Measurements from ENCODE around the gene ZBTB46.
A peak's percentile ranks its signal among the peaks of the same experiment; 100 is the strongest.
"Not testable (repeated sequence)": the region's sequence is repeated elsewhere in the genome, so short reads cannot be mapped to it uniquely, and the experiment has no call there.

The ZBTB46 gene

DNA sequence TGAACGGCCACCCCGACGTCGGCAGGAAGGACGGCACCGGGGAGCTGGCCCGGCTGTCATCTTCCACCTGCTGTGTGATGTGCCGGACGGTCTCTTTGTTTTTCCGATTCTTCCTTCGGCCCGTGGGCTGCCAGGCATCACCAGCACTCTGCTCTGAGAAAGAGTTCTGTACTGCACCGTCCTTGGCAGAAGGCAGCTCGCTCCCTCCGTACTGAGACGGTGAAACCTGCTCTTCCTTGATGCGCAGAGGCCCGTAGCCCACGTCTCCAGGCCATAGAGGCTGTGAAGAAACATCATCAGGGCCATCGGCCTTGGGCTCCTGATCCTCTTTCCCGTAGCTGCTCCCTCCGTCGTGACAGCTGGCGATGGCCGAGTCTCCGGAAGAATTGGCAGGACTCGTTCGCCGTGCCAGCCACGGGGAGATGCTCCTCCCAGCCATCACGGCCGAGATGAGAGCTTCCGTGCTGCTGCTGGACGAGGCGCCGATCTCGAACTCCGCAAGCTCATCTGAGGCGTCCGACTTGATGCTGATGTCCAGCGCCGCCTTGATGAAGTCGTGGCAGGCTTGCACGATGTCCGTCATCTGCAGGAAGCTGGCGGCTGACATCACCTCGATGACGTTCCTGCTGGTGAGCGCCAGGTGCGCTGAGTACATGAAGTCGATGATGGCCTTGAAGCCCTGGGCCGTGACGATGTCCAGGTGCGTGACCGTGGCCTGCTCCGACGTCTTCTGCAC is 41.1 kb downstream of the ZBTB46 start:
- DNase-seq (ENCODE audit: low read depth in 3 of 3, low spot score in 1 of 3) = no peak

DNA sequence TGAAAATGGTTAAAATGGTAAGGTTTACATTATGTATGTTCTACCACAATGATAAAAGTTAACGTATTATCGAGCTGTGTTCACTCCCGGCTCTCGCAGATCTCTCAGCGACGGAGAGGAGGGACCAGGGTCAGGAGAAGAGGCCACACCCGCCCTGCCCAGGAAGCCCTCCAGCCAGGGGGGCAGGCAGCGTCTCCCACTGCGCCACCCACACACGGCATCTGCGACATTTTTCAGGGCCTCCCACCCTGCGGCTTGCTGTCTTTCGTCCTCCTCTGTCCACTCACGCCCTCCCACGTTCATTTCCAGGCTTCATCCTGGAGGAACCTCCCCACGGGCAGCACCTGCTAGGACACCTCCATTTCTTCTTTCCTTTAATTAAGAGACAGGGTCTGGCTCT is 43.3 kb downstream of the ZBTB46 start:
- DNase-seq (ENCODE audit: low read depth in 3 of 3, low spot score in 1 of 3) = no peak

DNA sequence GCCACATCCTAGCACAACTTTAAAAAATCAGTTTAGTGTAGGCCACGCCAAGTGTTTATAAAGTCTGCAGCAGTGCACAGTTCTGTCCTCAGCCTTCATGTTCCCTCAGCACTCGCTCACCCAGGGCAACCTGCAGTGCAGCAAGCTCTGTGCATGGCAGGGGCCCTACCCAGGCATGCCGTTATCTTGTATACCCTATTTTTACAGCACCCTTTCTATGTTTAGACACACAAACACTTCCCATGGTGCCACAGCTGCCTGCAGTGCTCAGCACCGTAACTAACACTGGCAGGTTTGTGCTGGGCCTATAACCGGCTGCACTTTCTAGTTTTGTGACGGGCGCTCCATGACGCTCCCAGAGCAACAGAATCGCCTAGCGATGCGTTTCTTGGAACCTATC is 43.8 kb downstream of the ZBTB46 start:
- DNase-seq (ENCODE audit: low read depth in 3 of 3, low spot score in 1 of 3) = no peak

DNA sequence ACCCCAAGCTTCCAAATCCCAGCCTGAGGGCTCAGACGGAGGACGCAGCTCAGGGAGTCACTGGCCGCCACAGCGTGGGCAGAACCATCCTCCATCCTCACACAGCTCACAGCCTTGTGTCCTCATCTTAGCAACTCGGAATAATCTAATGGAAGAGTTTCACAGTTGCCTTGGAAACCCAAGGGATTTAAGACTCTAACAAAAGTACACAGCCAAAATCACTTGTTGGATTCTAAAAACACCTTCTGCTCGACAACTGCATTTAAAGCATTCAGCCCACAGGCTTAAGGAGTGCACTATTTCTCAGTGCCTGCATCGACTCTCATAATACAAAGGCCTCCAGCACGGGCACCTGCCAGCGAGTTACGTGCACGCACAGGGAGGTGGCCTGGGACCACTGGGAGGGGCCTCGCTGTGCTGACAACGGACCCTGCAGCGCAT is 45.4 kb downstream of the ZBTB46 start:
- DNase-seq (ENCODE audit: low read depth in 3 of 3, low spot score in 1 of 3) = no peak

DNA sequence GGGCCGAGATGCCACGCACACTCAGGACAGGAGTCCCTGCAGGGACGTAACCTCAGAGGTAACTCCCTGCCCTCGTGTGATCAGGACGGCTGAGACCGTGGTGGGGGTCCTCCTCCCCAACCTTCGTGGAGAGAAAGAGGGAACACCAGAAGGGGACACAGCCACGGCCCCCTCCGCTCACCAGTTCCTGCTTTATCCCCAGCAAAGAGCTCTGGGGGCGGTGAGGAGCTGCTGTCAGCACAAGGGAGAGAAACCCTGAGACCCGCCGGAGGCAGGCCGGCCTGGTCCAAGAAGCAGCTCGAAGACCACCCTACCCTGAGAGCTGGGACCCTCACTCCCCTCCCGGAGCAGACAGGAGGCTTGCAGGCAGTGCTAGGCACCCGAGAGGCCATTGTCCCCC is 47.1 kb downstream of the ZBTB46 start:
- DNase-seq (ENCODE audit: low read depth in 3 of 3, low spot score in 1 of 3) = no peak

DNA sequence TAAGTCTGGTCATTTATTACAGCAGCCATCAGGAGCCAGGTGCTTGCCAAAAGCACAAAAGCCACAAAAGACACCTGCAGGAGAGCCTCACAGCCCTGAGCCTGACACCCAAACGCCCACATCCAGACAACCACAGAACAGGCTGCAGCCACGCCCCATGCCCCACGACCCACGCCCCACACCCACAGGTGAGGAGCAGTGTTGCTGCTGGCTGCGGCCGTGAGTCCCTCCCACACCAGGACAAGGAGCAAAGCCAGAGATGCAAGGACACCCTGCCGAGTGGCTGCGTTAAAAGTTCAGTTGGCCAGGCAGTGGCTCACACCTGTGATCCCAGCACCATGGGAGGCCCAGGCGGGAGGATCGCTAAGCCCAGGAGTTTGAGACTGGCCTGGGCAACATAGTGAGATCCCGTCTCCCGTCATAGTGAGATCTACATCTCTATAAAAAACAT is 48.5 kb downstream of the ZBTB46 start:
- no peak for DNase-seq (ENCODE audit: low read depth in 3 of 3, low spot score in 1 of 3)

DNA sequence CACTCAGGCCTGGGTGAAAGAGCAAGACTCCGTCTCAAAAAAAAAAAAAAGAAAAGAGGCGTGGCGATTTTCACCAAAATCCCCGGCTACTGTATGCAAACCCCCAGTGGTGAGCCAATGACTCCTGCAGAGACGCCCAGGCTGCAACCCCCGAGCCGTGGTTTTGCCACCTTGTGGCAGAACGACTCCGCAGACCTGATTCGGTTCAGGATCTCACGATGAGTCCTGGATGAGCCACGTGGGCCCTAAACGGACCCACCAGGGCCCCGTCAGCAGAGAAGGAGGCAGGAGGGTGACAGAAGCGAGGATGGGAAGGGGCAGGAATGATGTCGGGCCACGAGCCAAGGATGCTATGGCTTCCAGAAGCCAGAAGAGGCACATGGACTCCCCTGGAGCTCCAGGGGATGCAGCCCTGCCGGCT is 49.0 kb downstream of the ZBTB46 start:
- DNase-seq (ENCODE audit: low read depth in 3 of 3, low spot score in 1 of 3) = peak in 2 of 3 donors; percentile 7 to 42

DNA sequence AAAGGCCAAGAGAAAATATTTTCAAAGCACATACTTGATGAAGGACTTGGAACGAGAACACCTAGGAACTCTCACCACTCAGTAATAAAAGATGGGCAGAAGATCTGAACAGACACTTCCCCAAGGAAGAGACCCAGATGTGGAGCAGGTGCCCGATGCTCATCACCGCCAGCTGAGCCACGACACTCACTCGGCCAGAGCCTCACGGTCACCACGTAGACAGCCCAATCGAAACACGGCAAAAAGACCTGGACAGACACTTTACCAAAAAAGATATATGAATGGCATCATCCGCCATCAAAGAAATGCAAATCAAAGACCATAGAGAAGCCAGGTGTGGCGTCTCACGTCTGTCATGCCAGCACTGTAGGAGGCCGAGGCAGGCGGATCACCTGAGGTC is 49.9 kb downstream of the ZBTB46 start:
- DNase-seq (ENCODE audit: low read depth in 3 of 3, low spot score in 1 of 3) = no peak

DNA sequence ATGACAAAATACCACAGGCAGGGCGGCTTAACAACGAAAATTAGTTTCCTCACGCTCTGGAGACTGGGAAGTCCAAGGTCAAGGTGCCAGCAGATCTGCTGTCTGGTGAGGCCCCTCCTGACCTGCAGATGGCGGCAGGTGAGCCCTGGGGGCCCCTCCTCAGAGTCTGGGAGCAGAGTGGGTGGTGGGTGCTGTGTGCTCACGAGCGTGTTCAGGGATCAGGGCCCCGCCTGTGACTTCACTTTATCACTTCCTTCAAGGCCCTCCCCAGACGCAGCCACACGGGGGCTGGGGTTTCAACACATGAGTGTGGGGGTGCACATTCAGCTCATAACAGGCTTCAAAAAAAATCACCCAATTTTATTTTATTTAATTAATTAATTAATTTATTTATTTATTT is 52.2 kb downstream of the ZBTB46 start:
- DNase-seq (ENCODE audit: low read depth in 3 of 3, low spot score in 1 of 3) = no peak

DNA sequence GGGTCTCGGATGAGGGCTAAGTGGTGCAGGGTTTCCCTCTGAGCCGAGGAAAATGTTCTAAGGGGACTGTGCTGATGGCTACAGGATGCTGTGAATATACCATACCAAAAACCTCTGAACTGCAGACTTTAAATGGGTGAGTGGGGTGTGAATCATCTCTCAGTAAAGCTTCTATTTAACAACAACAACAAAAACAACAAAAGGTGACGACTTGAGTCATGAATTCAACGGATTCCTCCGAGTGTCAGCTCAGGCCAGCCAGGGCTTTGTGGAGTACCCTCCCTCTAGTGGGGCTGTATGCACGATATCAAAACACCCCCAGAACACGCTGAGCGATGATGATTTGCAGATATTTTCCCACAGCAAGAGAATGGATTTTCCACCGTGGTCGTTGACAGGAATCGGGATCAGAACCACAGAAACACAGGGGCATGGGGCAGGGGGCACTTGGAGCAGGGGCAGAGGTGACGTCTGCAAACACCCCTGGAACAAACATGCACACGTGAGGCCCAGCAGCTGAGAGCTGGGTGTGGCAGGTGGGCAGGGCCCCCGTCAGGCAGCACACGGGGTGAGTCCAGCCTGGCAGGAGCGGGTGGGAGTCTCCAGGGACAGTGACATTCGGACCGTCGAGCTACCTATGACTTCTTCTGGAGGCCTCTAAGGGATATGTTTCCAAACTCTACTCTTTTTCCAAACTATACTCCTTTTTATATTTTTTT is 52.9 kb downstream of the ZBTB46 start:
- DNase-seq (ENCODE audit: low read depth in 3 of 3, low spot score in 1 of 3) = no peak

DNA sequence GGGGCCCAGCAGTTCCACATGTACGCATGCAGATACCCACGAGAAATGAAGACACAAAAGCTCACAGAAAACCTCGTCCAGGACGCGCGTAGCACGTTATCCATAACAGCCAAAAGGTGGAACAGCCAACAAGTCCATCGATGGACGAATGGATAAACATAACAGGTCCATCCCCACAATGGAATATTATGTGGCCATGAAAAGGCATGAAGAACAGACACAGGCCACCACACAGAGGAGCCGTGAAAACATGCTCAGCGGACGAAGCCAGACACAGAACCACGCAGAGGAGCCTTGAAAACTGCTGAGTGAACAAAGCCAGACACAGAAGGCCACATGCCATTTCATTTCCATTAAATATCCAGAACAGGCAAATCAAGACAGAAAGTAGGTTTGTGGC is 53.5 kb downstream of the ZBTB46 start:
- no peak for DNase-seq (ENCODE audit: low read depth in 3 of 3, low spot score in 1 of 3)

DNA sequence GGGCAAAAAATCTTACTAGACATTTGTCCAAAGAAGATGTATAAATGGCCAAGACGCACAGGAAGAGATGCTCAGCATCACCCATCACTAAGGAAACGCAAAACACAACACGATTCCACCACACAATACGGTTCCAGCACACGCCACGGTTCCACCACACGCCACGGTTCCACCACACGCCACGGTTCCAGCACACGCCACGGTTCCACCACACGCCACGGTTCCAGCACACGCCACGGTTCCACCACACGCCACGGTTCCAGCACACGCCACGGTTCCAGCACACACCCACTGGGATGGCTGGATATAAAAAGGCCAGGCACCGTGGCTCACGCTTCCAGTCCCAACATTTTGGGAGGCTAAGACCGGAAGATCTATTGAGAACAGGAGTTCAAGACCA is 54.2 kb downstream of the ZBTB46 start:
- not testable (repeated sequence) for DNase-seq (ENCODE audit: low read depth in 3 of 3, low spot score in 1 of 3)

DNA sequence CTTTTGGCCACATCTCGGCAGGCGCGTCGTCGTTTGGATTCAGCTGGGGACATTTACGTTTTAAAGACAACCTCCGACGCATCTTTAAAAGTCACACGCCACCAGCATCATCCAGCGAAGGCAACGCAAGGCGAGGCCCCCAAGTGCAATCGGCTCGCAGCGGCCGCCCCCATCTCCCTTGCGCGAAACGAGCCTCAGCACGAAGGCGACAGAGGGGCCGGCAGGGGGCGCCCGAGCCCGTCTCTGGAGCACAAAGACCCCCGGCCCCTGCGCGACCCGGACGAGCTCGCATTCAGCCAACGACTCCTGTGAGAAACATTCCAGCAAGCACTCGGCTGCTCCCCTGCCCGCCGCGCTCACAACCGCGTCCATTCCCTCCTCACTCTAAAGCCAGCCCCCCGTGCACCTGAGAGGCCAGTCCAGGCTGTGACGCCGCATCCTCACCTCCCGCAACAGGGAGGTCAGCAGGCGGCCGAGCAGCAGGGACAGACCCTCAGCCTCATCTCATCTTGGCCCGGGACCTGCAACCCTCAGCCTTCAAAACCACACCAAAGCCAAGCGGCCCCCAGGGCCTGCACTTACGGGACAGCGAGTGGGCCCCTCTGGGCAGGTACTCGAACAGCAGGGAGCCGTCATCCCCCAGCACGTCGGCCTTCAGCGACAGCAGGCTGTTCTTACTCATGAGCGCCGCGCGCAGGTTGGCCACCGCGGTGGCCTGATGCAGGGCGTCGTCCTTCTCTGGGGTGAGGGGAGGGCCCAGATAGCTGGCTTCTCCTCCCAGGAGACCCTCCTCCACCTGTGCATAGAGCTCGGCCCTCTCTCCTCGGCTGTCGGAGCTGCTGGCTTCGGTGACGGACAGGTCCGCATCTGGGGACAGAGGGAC is 55.7 kb downstream of the ZBTB46 start:
- peak in 1 of 3 donors; percentile 27 for DNase-seq (ENCODE audit: low read depth in 3 of 3, low spot score in 1 of 3)

DNA sequence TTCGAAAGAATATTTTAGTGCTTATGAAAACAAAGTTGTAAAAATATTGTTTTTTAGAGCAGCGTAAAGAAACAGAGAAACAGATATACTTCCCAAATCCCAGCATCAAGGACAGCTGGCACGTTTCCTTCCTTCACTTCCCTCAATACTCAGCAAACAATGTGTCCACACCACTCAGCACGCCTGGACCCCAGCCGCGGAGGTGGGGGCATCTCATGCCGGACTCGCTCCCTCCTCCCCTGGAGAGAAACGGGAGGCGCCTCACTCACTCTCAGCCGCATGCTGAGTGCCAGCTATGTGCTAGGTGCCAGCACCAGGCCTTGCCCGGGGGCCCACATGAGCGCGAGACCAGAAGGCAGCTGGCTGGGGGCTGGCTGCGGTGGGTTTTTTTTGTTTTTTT is 56.8 kb downstream of the ZBTB46 start:
- DNase-seq (ENCODE audit: low read depth in 3 of 3, low spot score in 1 of 3) = no peak

DNA sequence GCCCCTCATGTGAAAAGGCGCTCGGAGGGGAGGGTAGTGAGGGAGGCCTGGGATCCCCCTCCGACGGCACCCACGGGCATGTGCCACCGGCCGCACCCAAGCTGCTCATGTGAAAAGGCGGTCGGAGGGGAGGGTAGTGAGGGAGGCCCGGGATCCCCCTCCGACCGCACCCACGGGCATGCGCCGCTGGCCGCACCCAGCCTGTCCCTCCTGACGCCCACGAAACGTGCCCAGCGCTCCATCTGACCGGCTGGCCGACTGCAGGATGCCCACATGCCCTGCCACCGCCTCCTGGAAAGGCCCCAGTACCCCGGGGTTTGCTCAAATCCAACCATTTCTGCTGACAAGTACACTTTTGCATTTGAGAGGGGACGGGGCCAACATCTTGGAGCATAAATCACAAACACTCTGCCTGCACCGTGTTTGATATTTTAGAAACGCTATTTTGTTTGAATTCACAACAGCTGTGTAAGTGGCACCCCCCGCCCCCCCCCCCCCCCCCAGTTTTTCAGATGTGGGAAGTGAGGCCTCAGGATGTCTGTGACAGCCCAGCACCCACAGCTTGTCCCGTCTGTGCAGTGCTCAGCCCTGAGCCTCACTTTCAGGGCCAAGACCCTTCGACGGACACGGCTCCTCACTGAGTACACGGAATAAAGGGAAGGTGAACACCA is 57.4 kb downstream of the ZBTB46 start:
- DNase-seq (ENCODE audit: low read depth in 3 of 3, low spot score in 1 of 3) = no peak

DNA sequence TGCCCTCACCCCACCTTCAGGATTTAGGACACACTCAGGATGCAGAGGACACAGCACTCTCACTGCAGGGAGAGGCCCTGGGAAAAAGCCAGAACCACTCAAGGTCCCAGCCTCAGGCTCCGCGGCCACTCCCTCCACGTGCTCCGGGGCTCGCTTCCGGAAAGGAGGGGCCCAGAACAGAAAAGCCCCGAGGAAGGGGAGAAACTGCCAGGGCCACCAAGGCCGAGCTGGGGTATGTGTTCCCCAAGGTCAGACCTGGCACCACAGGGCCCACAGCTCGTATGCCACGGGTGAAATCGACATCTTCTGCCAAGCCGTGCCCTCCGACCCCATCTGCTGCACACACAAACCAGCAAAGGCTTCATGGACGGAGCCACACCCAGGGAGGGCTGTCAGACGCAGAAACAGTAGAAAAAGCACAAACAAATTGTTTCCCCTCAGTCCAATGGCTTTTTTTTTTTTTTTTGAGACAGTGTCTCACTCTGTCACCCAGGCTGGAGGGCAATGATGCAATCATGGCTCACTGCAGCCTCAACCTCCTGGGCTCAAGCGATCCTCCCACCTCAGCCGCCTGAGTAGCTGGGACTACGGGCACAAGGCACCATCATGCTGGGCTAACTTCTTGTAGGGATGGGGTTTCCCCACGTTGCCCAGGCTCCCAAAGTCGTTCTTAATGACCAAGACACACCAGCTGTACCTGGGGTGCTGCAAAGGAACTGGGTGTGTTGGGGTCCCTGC is 58.1 kb downstream of the ZBTB46 start:
- no peak for DNase-seq (ENCODE audit: low read depth in 3 of 3, low spot score in 1 of 3)

DNA sequence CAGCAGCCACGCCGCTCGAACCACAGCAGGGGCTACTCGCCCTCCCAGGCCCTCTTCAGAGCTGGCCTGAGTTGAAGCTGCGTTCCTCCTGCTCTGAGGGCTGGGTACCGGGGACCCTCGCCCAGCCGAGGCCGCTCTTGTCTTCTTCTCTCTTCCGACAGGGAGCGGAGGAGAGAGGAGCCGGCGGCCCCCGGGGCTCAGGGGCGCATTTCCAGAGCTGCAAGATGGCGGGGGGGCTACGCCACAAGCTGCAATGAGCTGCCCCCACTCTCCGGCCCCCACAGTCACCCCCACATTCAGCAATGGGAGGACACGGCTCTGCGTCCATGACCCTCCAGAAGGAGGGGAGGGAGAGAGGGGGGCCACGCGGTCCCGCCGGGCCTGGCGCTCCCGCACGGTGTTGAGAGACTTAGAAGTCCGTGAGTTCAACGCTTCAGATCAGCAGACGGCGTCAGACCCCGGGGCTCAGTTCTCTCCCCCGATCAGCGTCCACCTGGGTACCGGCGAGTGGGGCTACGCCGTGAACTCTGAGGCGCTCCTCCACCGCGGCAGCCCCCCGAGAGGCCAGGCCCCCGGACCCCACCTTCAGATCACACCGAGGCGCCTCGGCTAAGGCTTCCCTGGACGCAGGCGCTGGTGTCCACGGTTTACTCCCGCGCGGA is 59.9 kb downstream of the ZBTB46 start:
- DNase-seq (ENCODE audit: low read depth in 3 of 3, low spot score in 1 of 3) = no peak

DNA sequence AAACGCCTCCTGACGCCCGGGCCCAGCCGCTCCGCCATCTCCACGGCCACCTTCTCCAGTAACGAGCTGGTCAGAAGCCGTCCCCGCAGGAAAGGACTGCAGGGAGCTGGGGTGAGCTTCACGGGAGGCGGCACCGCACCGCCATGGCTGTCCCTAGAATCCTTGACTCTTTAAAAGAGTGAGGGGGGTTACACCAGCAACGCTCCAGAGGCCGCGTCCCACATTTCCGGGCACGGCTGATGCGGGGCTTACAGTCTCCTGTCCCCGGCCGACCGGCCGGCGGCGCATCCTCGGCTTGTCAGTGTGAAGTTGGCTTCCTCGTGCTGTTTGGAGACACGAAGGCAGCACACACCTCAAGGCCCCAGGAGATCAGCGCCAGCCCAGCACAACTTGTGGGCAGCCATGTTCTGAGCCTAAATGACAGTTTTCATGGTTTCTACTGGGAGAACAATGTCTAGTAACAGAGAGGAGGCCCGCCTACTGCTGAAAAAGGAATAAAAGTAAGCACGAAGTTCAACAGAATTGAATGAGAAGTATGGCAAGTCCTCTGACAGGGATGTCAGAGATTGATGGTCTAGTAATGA is 61.1 kb downstream of the ZBTB46 start:
- DNase-seq (ENCODE audit: low read depth in 3 of 3, low spot score in 1 of 3) = no peak
